Neuronal stem cell (in vitro differentiated cells): ENCODE results near the gene POLDIP3.
A peak's percentile ranks its signal among the peaks of the same experiment; 100 is the strongest.

Experiments
- DNase-seq: peaks from one replicate; pipeline ENCODE4 v3.0.0-alpha.2; 2013; ENCODE audit warnings: low spot score
- H2AFZ ChIP-seq: one replicate; pipeline ENCODE4 v1.6.1; 2013; ENCODE audit warnings: mild to moderate bottlenecking, low read length, inconsistent platforms
- H2AK5ac ChIP-seq: 2 replicates; pipeline ENCODE4 v1.6.1; 2013; ENCODE audit warnings: low read depth, mild to moderate bottlenecking, inconsistent platforms, low read length, moderate library complexity, mixed read lengths
- H2BK120ac ChIP-seq: 2 replicates; pipeline ENCODE4 v1.6.1; 2013; ENCODE audit warnings: low read depth, mild to moderate bottlenecking, inconsistent platforms, low read length, moderate library complexity, mixed read lengths
- H2BK12ac ChIP-seq: one replicate; pipeline ENCODE4 v1.6.1; 2013; ENCODE audit warnings: low read length, inconsistent platforms
- H2BK15ac ChIP-seq: 2 replicates; pipeline ENCODE4 v1.6.1; 2013; ENCODE audit warnings: mild to moderate bottlenecking, low read length, inconsistent platforms, mixed read lengths
- H2BK5ac ChIP-seq: one replicate; pipeline ENCODE4 v1.6.1; 2013; ENCODE audit warnings: inconsistent platforms, mild to moderate bottlenecking, low read length, moderate library complexity
- H3K14ac ChIP-seq: one replicate; pipeline ENCODE4 v1.6.1; 2013; ENCODE audit warnings: low read length, inconsistent platforms
- H3K18ac ChIP-seq: 2 replicates; pipeline ENCODE4 v1.6.1; 2013; ENCODE audit warnings: low read length, inconsistent platforms
- H3K23ac ChIP-seq: 2 replicates; pipeline ENCODE4 v1.6.1; 2013; ENCODE audit warnings: low read depth, mild to moderate bottlenecking, mixed read lengths, low read length, inconsistent platforms; ENCODE audit not compliant: poor library complexity
- H3K27ac ChIP-seq: replicated peaks from 3 replicates; pipeline ENCODE4 v1.5.1; 2013; ENCODE audit warnings: low read length, inconsistent platforms
- H3K27me3 ChIP-seq, 3 experiments: 2 replicates each; pipeline ENCODE4 v1.6.1; 2013; ENCODE audit warnings: low read length in 3 of 3, mild to moderate bottlenecking in 2 of 3, inconsistent platforms in 1 of 3, low read depth in 1 of 3, mixed read lengths in 1 of 3, moderate library complexity in 1 of 3; ENCODE audit not compliant: control insufficient read depth in 3 of 3, insufficient read depth in 3 of 3
- H3K36me3 ChIP-seq, 2 donors: replicated peaks in 1 of 2; 2 replicates each; pipeline ENCODE4 v1.6.1; 2013; ENCODE audit warnings: low read length in 2 of 2; ENCODE audit not compliant: control insufficient read depth in 2 of 2, insufficient read depth in 2 of 2
- H3K4ac ChIP-seq: 2 replicates; pipeline ENCODE4 v1.6.1; 2013; ENCODE audit warnings: inconsistent platforms, mild to moderate bottlenecking, low read length, moderate library complexity
- H3K4me1 ChIP-seq, 2 donors: 1 replicate in 1 of 2; 2 replicates in 1 of 2; pipeline ENCODE4 v1.6.1; 2013; ENCODE audit warnings: low read length in 2 of 2, low read depth in 1 of 2; ENCODE audit not compliant: control insufficient read depth in 2 of 2, insufficient read depth in 1 of 2
- H3K4me2 ChIP-seq: one replicate; pipeline ENCODE4 v1.6.1; 2013; ENCODE audit warnings: mild to moderate bottlenecking, low read length, inconsistent platforms; ENCODE audit not compliant: insufficient read depth, poor library complexity, severe bottlenecking
- H3K4me3 ChIP-seq, 2 donors: 2 replicates each; pipeline ENCODE4 v1.5.1; 2013; ENCODE audit warnings: low read length in 2 of 2, mild to moderate bottlenecking in 2 of 2, inconsistent platforms in 1 of 2, moderate library complexity in 1 of 2
- H3K79me1 ChIP-seq: one replicate; pipeline ENCODE4 v1.6.1; 2013; ENCODE audit warnings: low read depth, mild to moderate bottlenecking, inconsistent platforms, low read length, moderate library complexity
- H3K9ac ChIP-seq: one replicate; pipeline ENCODE4 v1.6.1; 2013; ENCODE audit warnings: mild to moderate bottlenecking, low read depth, low read length, inconsistent platforms; ENCODE audit not compliant: poor library complexity
- H3K9me3 ChIP-seq, 2 donors: replicated peaks in 1 of 2; 2 replicates each; pipeline versions ENCODE3 to v1.6.1; 2013; ENCODE audit warnings: low read length in 2 of 2, mild to moderate bottlenecking in 2 of 2, inconsistent platforms in 1 of 2, low read depth in 1 of 2, mixed read lengths in 1 of 2, moderate library complexity in 1 of 2; ENCODE audit not compliant: control insufficient read depth in 2 of 2, insufficient read depth in 1 of 2
- H4K8ac ChIP-seq: one replicate; pipeline ENCODE4 v1.6.1; 2013; ENCODE audit warnings: low read depth, mild to moderate bottlenecking, inconsistent platforms, low read length, moderate library complexity
- H4K91ac ChIP-seq: one replicate; pipeline ENCODE4 v1.6.1; 2013; ENCODE audit warnings: low read length, low read depth, mild to moderate bottlenecking, inconsistent platforms; ENCODE audit not compliant: poor library complexity
- WGBS, 2 donors: extraction: QIAGEN DNeasy Blood & Tissue Kit; methylation state at CpG; one replicate each; pipeline ENCODE4 v1.1.7; 2013; ENCODE audit warnings: missing lambda C conversion rate in 2 of 2, mixed read lengths in 1 of 2; ENCODE audit not compliant: insufficient read length in 2 of 2, insufficient replicate concordance in 1 of 2; ENCODE audit errors: extremely low coverage in 2 of 2; 5-methylcytosine and 5-hydroxymethylcytosine counted together

Gene POLDIP3

DNA sequence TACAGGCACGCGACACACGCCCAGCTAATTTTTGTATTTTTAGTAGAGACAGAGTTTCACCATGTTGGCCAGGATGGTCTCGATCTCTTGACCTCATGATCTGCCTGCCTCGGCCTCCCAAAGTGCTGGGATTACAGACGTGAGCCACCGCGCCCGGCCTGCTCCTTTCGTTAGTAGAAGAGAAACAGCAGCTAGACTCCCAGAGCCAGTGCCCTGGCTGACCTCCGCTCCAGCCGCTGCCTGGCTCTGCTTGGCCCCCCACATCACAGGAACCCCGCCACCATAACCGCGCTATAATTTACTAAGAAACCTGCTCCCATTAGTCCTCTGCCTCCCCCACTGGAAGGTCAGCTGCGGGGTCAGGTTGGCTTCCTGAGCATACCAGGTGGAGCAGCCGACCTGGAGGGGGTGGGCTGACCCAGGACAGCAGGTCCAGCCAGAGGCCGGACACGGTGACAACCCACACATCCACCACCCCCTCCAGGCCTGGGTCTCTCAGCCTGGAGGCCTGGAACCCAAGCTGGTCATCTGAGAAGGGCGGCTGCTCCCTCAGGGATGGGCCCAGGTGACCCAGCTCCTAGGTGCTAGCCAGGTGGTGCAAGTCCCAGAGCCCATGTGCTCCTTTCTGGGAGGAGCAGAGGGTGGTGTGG, 7.5 kb upstream of the POLDIP3 start:
- peaks cover 0 to 6% of the 10 kb centered on the region in 2 donors for H3K4me1 ChIP-seq
- H2BK5ac ChIP-seq, result no peak overlapping the region
- no peak overlapping the region for H2BK12ac ChIP-seq
- no peak overlapping the region for H2BK15ac ChIP-seq
- H4K8ac ChIP-seq, result no peak overlapping the region
- no peak overlapping the region for H3K23ac ChIP-seq
- H3K4ac ChIP-seq, result peak overlapping the region; percentile 48
- H3K79me1 ChIP-seq, result peaks cover 2% of the 10 kb centered on the region
- no peak overlapping the region for H3K18ac ChIP-seq
- H3K27ac ChIP-seq, result peak overlapping the region; percentile 31
- H4K91ac ChIP-seq, result no peak overlapping the region
- no CpG with 5 or more reads among the region's 20 CpGs for WGBS, 2 donors
- H3K9ac ChIP-seq, result peak overlapping the region; percentile 60
- H3K36me3 ChIP-seq, result peaks cover 24 to 67% of the 10 kb centered on the region in 2 donors
- DNase-seq, result no peak
- H3K14ac ChIP-seq, result peak overlapping the region; percentile 31
- no peaks in the 10 kb centered on the region for H3K27me3 ChIP-seq
- H3K4me3 ChIP-seq, result no peak overlapping the region
- peak overlapping the region; percentile 79 for H2AK5ac ChIP-seq
- H3K9me3 ChIP-seq, result no peaks in the 10 kb centered on the region
- H2AFZ ChIP-seq, result no peak overlapping the region
- H3K4me2 ChIP-seq, result no peak overlapping the region
- H2BK120ac ChIP-seq, result no peak overlapping the region

DNA sequence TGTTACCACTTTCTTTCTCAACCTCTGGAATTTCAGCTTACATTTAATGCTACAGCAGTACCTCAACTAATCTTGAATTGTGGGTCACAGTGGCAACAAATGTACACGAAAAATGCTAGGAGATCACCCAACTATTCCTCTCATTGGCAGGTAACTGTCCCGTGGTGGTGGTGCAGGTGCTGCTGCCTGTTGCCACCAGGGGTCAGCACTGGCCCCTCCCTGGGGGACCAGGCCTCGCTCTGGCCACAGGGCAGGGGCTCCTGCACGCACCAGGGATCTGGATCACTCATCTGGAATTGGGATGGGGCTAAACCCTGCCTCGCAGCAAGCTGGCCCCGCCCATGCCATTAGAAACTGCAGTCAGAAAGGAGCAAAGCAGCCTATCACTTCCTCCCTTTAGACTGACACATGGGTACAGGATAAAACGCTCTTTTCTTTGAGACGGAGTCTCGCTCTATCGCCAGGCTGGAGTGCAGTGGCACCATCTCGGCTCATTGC, 6.9 kb upstream of the POLDIP3 start:
- Histone ChIP-seq H2BK15ac (no peak overlapping the region), H3K27me3 (no peaks in the 10 kb centered on the region), H2BK120ac (no peak overlapping the region), H3K4me1 (peaks cover 0 to 6% of the 10 kb centered on the region in 2 donors), H2AK5ac (no peak overlapping the region), H3K23ac (no peak overlapping the region), H3K9ac (no peak overlapping the region), H4K8ac (no peak overlapping the region), H3K14ac (no peak overlapping the region), H2BK12ac (no peak overlapping the region), H2AFZ (no peak overlapping the region), H4K91ac (no peak overlapping the region), H3K79me1 (peaks cover 2% of the 10 kb centered on the region), H3K36me3 (peaks cover 18 to 61% of the 10 kb centered on the region in 2 donors), H3K4ac (no peak overlapping the region), H3K27ac (no peak overlapping the region), H3K4me2 (no peak overlapping the region), H2BK5ac (no peak overlapping the region), H3K4me3 (no peak overlapping the region), H3K18ac (no peak overlapping the region), H3K9me3 (no peaks in the 10 kb centered on the region)
- WGBS, 2 donors, result no CpG with 5 or more reads among the region's 11 CpGs
- peak; percentile 67 for DNase-seq

DNA sequence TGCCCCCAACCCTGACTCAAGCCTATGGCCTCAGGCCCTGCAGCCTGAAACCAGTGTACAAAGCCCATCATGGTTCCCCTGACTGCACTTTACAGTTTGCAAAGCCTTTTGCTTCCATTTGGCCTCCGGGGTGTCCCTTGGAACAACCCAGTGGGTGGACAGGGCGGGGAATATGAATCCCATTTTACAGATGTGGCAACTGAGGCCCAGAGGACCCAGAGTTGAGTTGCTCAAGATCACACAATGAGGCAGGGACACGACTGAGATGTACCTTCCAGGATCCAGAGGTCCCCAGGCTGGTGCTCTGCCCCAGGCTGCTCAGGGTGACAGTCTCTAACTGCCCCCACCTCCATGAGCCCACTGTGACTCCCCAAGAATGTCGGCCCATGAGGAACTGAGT, 5.4 kb upstream of the POLDIP3 start:
- DNase-seq, result no peak
- Histone ChIP-seq H3K27me3 (no peaks in the 10 kb centered on the region), H3K23ac (peak overlapping the region; percentile 80), H2AK5ac (no peak overlapping the region), H3K4me3 (no peak overlapping the region), H3K27ac (no peak overlapping the region), H2BK15ac (no peak overlapping the region), H3K9ac (peak overlapping the region; percentile 30), H2BK12ac (no peak overlapping the region), H3K4ac (no peak overlapping the region), H3K4me1 (peaks cover 5 to 11% of the 10 kb centered on the region in 2 donors), H2BK5ac (peak overlapping the region; percentile 7), H2AFZ (no peak overlapping the region), H4K91ac (no peak overlapping the region), H3K18ac (no peak overlapping the region), H2BK120ac (no peak overlapping the region), H3K14ac (no peak overlapping the region), H3K36me3 (peaks cover 12 to 49% of the 10 kb centered on the region in 2 donors), H3K9me3 (no peaks in the 10 kb centered on the region), H4K8ac (no peak overlapping the region), H3K79me1 (peaks cover 2% of the 10 kb centered on the region), H3K4me2 (no peak overlapping the region)
- no CpG with 5 or more reads among the region's 4 CpGs for WGBS, 2 donors

DNA sequence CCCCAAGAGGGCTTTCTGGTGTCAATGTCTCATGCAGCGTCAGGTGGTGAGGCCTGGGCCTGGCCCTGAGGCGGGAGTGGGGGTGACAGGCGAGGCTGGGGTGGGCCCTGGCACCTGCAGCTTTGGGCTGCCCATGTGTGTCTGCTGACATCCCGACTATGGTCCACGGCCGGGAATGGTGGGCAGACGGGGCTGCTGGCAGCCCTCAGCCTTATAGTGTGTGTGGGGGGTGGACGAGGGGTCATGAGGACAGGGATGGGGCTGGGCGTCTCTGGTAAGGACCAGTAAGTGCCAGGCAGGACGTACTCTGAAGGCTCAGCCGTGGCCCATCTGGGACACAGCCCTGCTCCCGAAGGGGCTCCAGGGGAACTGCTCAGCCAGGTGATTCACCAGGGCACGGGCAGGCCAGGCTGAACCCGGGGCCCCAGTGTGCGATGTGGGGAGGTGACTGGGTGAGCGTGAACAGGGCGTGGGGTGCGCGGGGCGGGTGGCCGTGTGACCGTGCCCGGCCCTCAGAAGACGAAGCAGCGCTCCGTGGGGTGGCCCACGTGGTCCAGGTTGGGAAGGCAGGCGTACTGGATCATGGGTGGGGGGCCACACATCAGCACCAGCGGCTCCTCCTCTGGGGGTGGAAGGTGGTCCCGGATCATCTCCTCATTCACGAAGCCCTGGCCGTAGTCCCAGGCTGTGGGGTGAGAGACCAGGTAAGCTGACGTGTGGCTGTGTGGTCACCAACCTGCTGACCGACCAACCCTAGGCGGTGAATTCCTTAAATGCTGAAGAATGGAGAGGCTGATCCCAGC, 4.8 kb upstream of the POLDIP3 start:
- Histone ChIP-seq H3K27ac (no peak overlapping the region), H3K9ac (no peak overlapping the region), H3K4me1 (peaks cover 5 to 11% of the 10 kb centered on the region in 2 donors), H3K9me3 (no peaks in the 10 kb centered on the region), H3K14ac (no peak overlapping the region), H2AFZ (no peak overlapping the region), H3K23ac (peak overlapping the region; percentile 80), H3K4ac (peak overlapping the region; percentile 23), H2BK15ac (no peak overlapping the region), H2BK120ac (no peak overlapping the region), H4K8ac (peak overlapping the region; percentile 43), H4K91ac (no peak overlapping the region), H3K79me1 (peaks cover 2% of the 10 kb centered on the region), H3K27me3 (no peaks in the 10 kb centered on the region), H3K4me2 (no peak overlapping the region), H2AK5ac (peak overlapping the region; percentile 56), H2BK12ac (no peak overlapping the region), H3K4me3 (no peak overlapping the region), H3K36me3 (peaks cover 12 to 46% of the 10 kb centered on the region in 2 donors), H3K18ac (no peak overlapping the region), H2BK5ac (peak overlapping the region; percentile 53)
- no CpG with 5 or more reads among the region's 35 CpGs for WGBS, 2 donors
- no peak for DNase-seq
